ENCODE data around the gene FBXO33.

FBXO33 gene

GRCh38 chr14:39432179-39432618, at the start of gene FBXO33:
FBXO33 (minus strand) TSS chr14:39432433; CDS start chr14:39432162, 271 bp downstream.
- peak; percentile 90 for DNase-seq (ENCODE audit: low read depth)
- H3K4me3 ChIP-seq (ENCODE audit: low read depth, low read length), result peak within 1 kb of the TSS; percentile 97
- no peak for TF ChIP-seq CTCF (IDR thresholded peaks at IDR 0.05; ENCODE audit: low read depth, low read length, missing control alignments)

GRCh38 chr14:39474416-39474911, 42.2 kb upstream of the FBXO33 start:
- TF ChIP-seq CTCF (IDR thresholded peaks at IDR 0.05; ENCODE audit: low read depth, low read length, missing control alignments), result no peak
- H3K4me3 ChIP-seq (ENCODE audit: low read depth, low read length), result no peak overlapping the region
- no peak for DNase-seq (ENCODE audit: low read depth)

- TF ChIP-seq CTCF (IDR thresholded peaks at IDR 0.05; ENCODE audit: low read depth, low read length, missing control alignments), result no peak
- no peak for DNase-seq (ENCODE audit: low read depth)
- no peak overlapping the region for H3K4me3 ChIP-seq (ENCODE audit: low read depth, low read length)
Measured at GRCh38 chr14:39472078-39472477, 39.8 kb upstream of the FBXO33 start.

- peak; percentile 51 for DNase-seq (ENCODE audit: low read depth)
- H3K4me3 ChIP-seq (ENCODE audit: low read depth, low read length), result no peak overlapping the region
- TF ChIP-seq CTCF (IDR thresholded peaks at IDR 0.05; ENCODE audit: low read depth, low read length, missing control alignments), result peak; percentile 82
Measured at GRCh38 chr14:39469094-39469710, 37.0 kb upstream of the FBXO33 start.

GRCh38 chr14:39467889-39468524, 35.8 kb upstream of the FBXO33 start:
- DNase-seq (ENCODE audit: low read depth), result no peak
- TF ChIP-seq CTCF (IDR thresholded peaks at IDR 0.05; ENCODE audit: low read depth, low read length, missing control alignments), result peak; percentile 73
- no peak overlapping the region for H3K4me3 ChIP-seq (ENCODE audit: low read depth, low read length)

- H3K4me3 ChIP-seq (ENCODE audit: low read depth, low read length), result no peak overlapping the region
- TF ChIP-seq CTCF (IDR thresholded peaks at IDR 0.05; ENCODE audit: low read depth, low read length, missing control alignments), result no peak
- no peak for DNase-seq (ENCODE audit: low read depth)
Measured at GRCh38 chr14:39459795-39460478, 27.7 kb upstream of the FBXO33 start.

Data from GM12864 (cell line).